WTC11 (cell line): Measurements from ENCODE around the gene CDH7. TPM values are rescaled to one million over a fixed set of nuclear protein-coding genes. Genes with fewer than 3 reads are reported as not detected.

Source experiments
- ATAC-seq: fragments of 200-7000 bp; cut with Tn5 transposase; 2 replicates; pipeline ENCODE4 v1.10.0; 2021; ENCODE audit warnings: mild to moderate bottlenecking, moderate library complexity
- Bru-seq: library from RNA; stranded (reverse); fragments of 400-500 nt; gene quantifications from one replicate; lab custom pipeline; 2021; lab: Mats Ljungman, UMichigan
- CTCF ChIA-PET: fragments of 300-600 bp; sonication (Branson Sonifier 250); formaldehyde crosslinking; loops from one replicate; lab custom pipeline; 2021; ENCODE audit warnings: antibody characterized with exemption; lab: Charles Lee
- POLR2A ChIA-PET: fragments of 350-600 bp; sonication (Branson Sonifier 250); formaldehyde crosslinking; loops from one replicate; lab custom pipeline; 2021; ENCODE audit warnings: antibody characterized with exemption; lab: Charles Lee
- DNase-seq: peaks from one replicate; pipeline ENCODE4 v3.0.0; 2021; ENCODE audit warnings: low spot score
- H3K27ac Mint-ChIP-seq: 2 replicates; pipeline ENCODE4 v1.8.0; 2021; ENCODE audit warnings: mixed read lengths
- H3K27me3 Mint-ChIP-seq: 2 replicates; pipeline ENCODE4 v1.8.0; 2021; ENCODE audit warnings: low read depth, mild to moderate bottlenecking, moderate library complexity, mixed read lengths
- H3K36me3 Mint-ChIP-seq: 2 replicates; pipeline ENCODE4 v1.8.0; 2021; ENCODE audit warnings: mixed read lengths
- H3K4me1 Mint-ChIP-seq: 2 replicates; pipeline ENCODE4 v1.8.0; 2022; ENCODE audit warnings: mixed read lengths
- H3K4me3 Mint-ChIP-seq: 2 replicates; pipeline ENCODE4 v1.8.0; 2021; ENCODE audit warnings: mild to moderate bottlenecking, moderate library complexity, mixed read lengths
- H3K9me3 Mint-ChIP-seq: 2 replicates; pipeline ENCODE4 v1.8.0; 2021; ENCODE audit warnings: mixed read lengths
- AR ChIP-seq: fragments of 250-450 bp; sonication (Bioruptor Pico); IDR thresholded peaks from 2 replicates; pipeline ENCODE4 v1.9.0; 2021; ENCODE audit warnings: mild to moderate bottlenecking
- CBFB ChIP-seq: sonication (generic); formaldehyde crosslinking; IDR thresholded peaks from 2 replicates; pipeline ENCODE4 v1.8.1; 2022; ENCODE audit warnings: mild to moderate bottlenecking, low read depth, missing genetic modification reagents
- E2F5 ChIP-seq: sonication (generic); formaldehyde crosslinking; IDR thresholded peaks from 2 replicates; pipeline ENCODE4 v1.8.1; 2022; ENCODE audit warnings: mild to moderate bottlenecking, moderate library complexity, missing genetic modification reagents
- EMX1 ChIP-seq: fragments of 250-450 bp; sonication (Bioruptor Pico); IDR thresholded peaks from 2 replicates; pipeline ENCODE4 v1.8.0; 2021; ENCODE audit warnings: mild to moderate bottlenecking
- FOXJ3 ChIP-seq: sonication (generic); formaldehyde crosslinking; IDR thresholded peaks from 2 replicates; pipeline ENCODE4 v1.9.0; 2021; ENCODE audit warnings: missing genetic modification reagents, mild to moderate bottlenecking, borderline replicate concordance
- GABPB1 ChIP-seq: sonication (generic); formaldehyde crosslinking; IDR thresholded peaks from 2 replicates; pipeline ENCODE4 v1.8.1; 2023; ENCODE audit warnings: mild to moderate bottlenecking, missing genetic modification reagents
- HMGXB4 ChIP-seq: sonication (generic); formaldehyde crosslinking; IDR thresholded peaks from 2 replicates; pipeline ENCODE4 v1.8.1; 2023; ENCODE audit warnings: mild to moderate bottlenecking, moderate library complexity, missing genetic modification reagents
- JAZF1 ChIP-seq: fragments of 250-450 bp; sonication (Bioruptor Pico); IDR thresholded peaks from 2 replicates; pipeline ENCODE4 v1.9.0; 2021; ENCODE audit warnings: moderate library complexity, mild to moderate bottlenecking, inconsistent platforms
- NFATC4 ChIP-seq: fragments of 250-450 bp; sonication (Bioruptor Pico); IDR thresholded peaks from 2 replicates; pipeline ENCODE4 v1.9.0; 2021; ENCODE audit warnings: mild to moderate bottlenecking
- NFYB ChIP-seq: sonication (generic); formaldehyde crosslinking; conservative IDR thresholded peaks from 2 replicates; pipeline ENCODE4 v1.8.0; 2022; ENCODE audit warnings: low read depth, missing genetic modification reagents
- NR2C2 ChIP-seq: sonication (generic); formaldehyde crosslinking; IDR thresholded peaks from 2 replicates; pipeline ENCODE4 v1.8.0; 2022; ENCODE audit warnings: mild to moderate bottlenecking, missing genetic modification reagents
- PRDM15 ChIP-seq: sonication (generic); formaldehyde crosslinking; IDR thresholded peaks from 2 replicates; pipeline ENCODE4 v1.8.0; 2022; ENCODE audit warnings: missing genetic modification reagents
- SOX15 ChIP-seq: fragments of 250-450 bp; sonication (Bioruptor Pico); IDR thresholded peaks from 2 replicates; pipeline ENCODE4 v1.9.0; 2021; ENCODE audit warnings: mild to moderate bottlenecking
- USF1 ChIP-seq: sonication (generic); formaldehyde crosslinking; IDR thresholded peaks from 2 replicates; pipeline ENCODE4 v1.8.0; 2022; ENCODE audit warnings: mild to moderate bottlenecking, missing genetic modification reagents
- ZMAT4 ChIP-seq: fragments of 250-450 bp; sonication (Bioruptor Pico); IDR thresholded peaks from 2 replicates; pipeline ENCODE4 v1.9.0; 2021; ENCODE audit warnings: mild to moderate bottlenecking
- ZNF138 ChIP-seq: sonication (generic); formaldehyde crosslinking; conservative IDR thresholded peaks from 2 replicates; pipeline ENCODE4 v1.8.1; 2022; ENCODE audit warnings: mild to moderate bottlenecking, moderate library complexity, missing genetic modification reagents
- ZNF232 ChIP-seq: sonication (generic); formaldehyde crosslinking; IDR thresholded peaks from 2 replicates; pipeline ENCODE4 v1.8.0; 2022; ENCODE audit warnings: mild to moderate bottlenecking, missing genetic modification reagents
- ZNF423 ChIP-seq: fragments of 250-450 bp; sonication (Bioruptor Pico); IDR thresholded peaks from 2 replicates; pipeline ENCODE4 v2.1.2; 2022; ENCODE audit warnings: mild to moderate bottlenecking, moderate library complexity
- ZNF512 ChIP-seq: sonication (generic); formaldehyde crosslinking; IDR thresholded peaks from 2 replicates; pipeline ENCODE4 v1.8.1; 2022; ENCODE audit warnings: missing genetic modification reagents, borderline replicate concordance
- ZSCAN18 ChIP-seq: fragments of 250-450 bp; sonication (Bioruptor Pico); IDR thresholded peaks from 2 replicates; pipeline ENCODE4 v2.1.2; 2022; ENCODE audit warnings: mild to moderate bottlenecking, moderate library complexity
- long read RNA-seq, 3 experiments: library from RNA in 1 of 3; library from capped mRNA in 1 of 3; library from polyadenylated mRNA in 1 of 3; unstranded in 2 of 3; stranded (forward) in 1 of 3; transcript quantifications; one replicate each; pipeline ENCODE4 v2.0.0, GENCODE V29; 2021
- total RNA-seq: library from RNA; stranded (reverse); gene quantifications from 3 replicates; pipeline ENCODE4 v1.2.3, GENCODE V29; 2021

Gene CDH7
- total RNA-seq (0.85 to 1.3 TPM (median 0.94 TPM) in 3 replicates), Bru-seq, nascent RNA (percentile 35 among the genes with signal in this experiment)
- long read RNA-seq, experiment 1, partial matches to known transcripts: 0 of 1 reads
- long read RNA-seq, experiment 1, other reads (novel, unspliced or antisense): 1 of 1 reads
- long read RNA-seq, experiment 2, partial matches to known transcripts: 1 of 2 reads
- long read RNA-seq, experiment 2, other reads (novel, unspliced or antisense): 1 of 2 reads
- long read RNA-seq, experiment 3: 0 reads

- ATAC-seq: peak; percentile 45
- peaks cover 49% of the 10 kb centered on the region for H3K27me3 Mint-ChIP-seq
- DNase-seq: peak; percentile 41
- no peak for TF ChIP-seq NFATC4 (CRISPR knock-in tag)
- TF ChIP-seq FOXJ3 (CRISPR knock-in tag): no peak
- TF ChIP-seq ZNF138 (CRISPR knock-in tag): no peak
- TF ChIP-seq USF1 (CRISPR knock-in tag): 0 out of 2 replicates have a peak, but pooled peaks have one; percentile 9
- peak; percentile 65 for TF ChIP-seq HMGXB4 (CRISPR knock-in tag)
- TF ChIP-seq GABPB1: no peak
- TF ChIP-seq ZMAT4 (CRISPR knock-in tag): no peak
- peak; percentile 97 for TF ChIP-seq ZNF423 (CRISPR knock-in tag)
- TF ChIP-seq ZNF512 (CRISPR knock-in tag): no peak
- TF ChIP-seq E2F5 (CRISPR knock-in tag): 0 out of 2 replicates have a peak, but pooled peaks have one; percentile 8
- no peak for TF ChIP-seq NFYB
- no peak for TF ChIP-seq ZNF232 (CRISPR knock-in tag)
- TF ChIP-seq SOX15 (CRISPR knock-in tag): no peak
- TF ChIP-seq, all 79 proteins: peak for 4
- peak within 1 kb of the TSS; percentile 86 for H3K4me3 Mint-ChIP-seq
- CTCF ChIA-PET: interaction anchor here (0.7 to 2.0 kb wide), 3 partner anchors 14 to 732 kb away, joined by 3 to 10 read pairs (median 3); no protein-coding TSS in a partner anchor
- no peaks in the 10 kb centered on the region for H3K9me3 Mint-ChIP-seq
- no peaks in the 10 kb centered on the region for H3K36me3 Mint-ChIP-seq
- POLR2A ChIA-PET: interaction anchor here (0.7 kb wide), 1 partner anchor 17 kb away, joined by 3 read pairs; no protein-coding TSS in a partner anchor
- no peak within 1 kb of the TSS for H3K27ac Mint-ChIP-seq
- H3K4me1 Mint-ChIP-seq: peaks cover 31% of the 10 kb centered on the region
These were observed at the start of gene CDH7 for GRCh38 chr18:65750389-65751154. CDH7 (plus strand) TSS chr18:65751012; CDS start chr18:65762843, 11,831 bp downstream.

GRCh38 chr18:65704046-65704445, 46.8 kb upstream of the CDH7 start:
- CTCF ChIA-PET: interaction anchor here (1.0 kb wide), 1 partner anchor 21 kb away, joined by 4 read pairs; no protein-coding TSS in a partner anchor
- Mint-ChIP-seq H3K27ac (no peak overlapping the region), H3K27me3 (no peaks in the 10 kb centered on the region), H3K9me3 (no peaks in the 10 kb centered on the region), H3K36me3 (no peaks in the 10 kb centered on the region), H3K4me1 (no peaks in the 10 kb centered on the region), H3K4me3 (no peak overlapping the region)
- POLR2A ChIA-PET: no interaction called here
- ATAC-seq (no peak), DNase-seq (no peak)
- no peak for TF ChIP-seq JAZF1
- no peak for TF ChIP-seq ZSCAN18 (CRISPR knock-in tag)
- TF ChIP-seq EMX1 (CRISPR knock-in tag): no peak
- no peak for TF ChIP-seq NR2C2 (CRISPR knock-in tag)
- TF ChIP-seq PRDM15 (CRISPR knock-in tag): no peak
- TF ChIP-seq AR (CRISPR knock-in tag): no peak
- TF ChIP-seq ZNF232 (CRISPR knock-in tag): no peak
- TF ChIP-seq CBFB (CRISPR knock-in tag): no peak
